Tibial artery (tissue), 4 donors: ENCODE data around the gene RNF38.
"Not testable (repeated sequence)": the region's sequence is repeated elsewhere in the genome, so short reads cannot be mapped to it uniquely, and the experiment has no call there.

Source experiments
- DNase-seq, 2 donors: peaks; one replicate each; pipeline ENCODE4 v3.0.0-alpha.2; 2019
- H3K27ac ChIP-seq, 2 donors: fragments of 200-600 bp; sonication (generic) in 1 of 2; 1 replicate in 1 of 2; 2 replicates in 1 of 2; pipeline ENCODE4 v1.5.1; 2018 to 2019; ENCODE audit warnings: mild to moderate bottlenecking in 1 of 2
- H3K27me3 ChIP-seq, 2 donors: fragments of 200-600 bp; sonication (generic) in 1 of 2; one replicate each; pipeline versions ENCODE4 v1.5.1 to v1.6.0; 2016 to 2019
- H3K36me3 ChIP-seq, 3 donors: fragments of 200-600 bp; sonication (generic) in 2 of 3; one replicate each; pipeline ENCODE4 v1.5.1; 2016 to 2019; ENCODE audit warnings: mild to moderate bottlenecking in 2 of 3
- H3K4me1 ChIP-seq, 4 donors: fragments of 200-600 bp; sonication (generic) in 2 of 4; 1 replicate in 3 of 4; 2 replicates in 1 of 4; pipeline ENCODE4 v1.5.1; 2016 to 2019
- H3K4me3 ChIP-seq, 2 donors: fragments of 200-600 bp; sonication (generic) in 1 of 2; 1 replicate in 1 of 2; 2 replicates in 1 of 2; pipeline ENCODE4 v1.5.1; 2018 to 2019; ENCODE audit warnings: mild to moderate bottlenecking in 2 of 2
- H3K9me3 ChIP-seq, 3 donors: fragments of 200-600 bp; sonication (generic) in 1 of 3; one replicate each; pipeline ENCODE4 v1.5.1; 2016 to 2019
- CTCF ChIP-seq, 2 experiments: fragments of 200-600 bp in 1 of 2; fragments of 450-650 bp in 1 of 2; IDR thresholded peaks; one replicate each; pipeline ENCODE4 v1.5.1; 2017 to 2019; ENCODE audit warnings: antibody characterized with exemption in 2 of 2, mild to moderate bottlenecking in 1 of 2, moderate library complexity in 1 of 2
- intact Hi-C: fragments of 100-400 bp; cut with DNase I; formaldehyde crosslinking; loops from one replicate; pipeline ENCODE4 v1.15.0; 2023; ENCODE audit warnings: low total_unique reads

RNF38 gene

DNA sequence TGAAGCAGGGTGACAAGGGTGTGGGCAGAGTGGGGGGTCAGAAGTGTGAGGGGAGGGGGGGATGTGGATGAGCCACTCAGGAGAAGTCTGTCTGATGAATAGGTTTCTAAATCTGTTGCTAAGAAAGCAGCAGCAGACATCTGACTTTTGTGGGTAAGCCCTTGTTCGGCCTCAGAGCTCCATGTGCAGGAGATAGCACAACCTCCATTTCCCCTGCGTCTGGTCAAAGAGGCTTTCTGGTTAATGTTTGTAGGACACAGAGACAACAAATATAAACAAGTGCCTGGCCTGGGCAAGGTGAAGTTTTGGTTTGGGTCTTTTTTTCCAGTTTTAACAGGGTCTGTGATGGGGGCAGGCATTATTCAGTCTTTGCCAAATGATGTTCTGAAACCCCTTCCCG, 84.8 kb downstream of the RNF38 start:
- Histone ChIP-seq H3K4me3 (no peak overlapping the region), H3K9me3 (no peaks in the 10 kb centered on the region), H3K36me3 (no peaks in the 10 kb centered on the region), H3K27me3 (no peaks in the 10 kb centered on the region), H3K27ac (no peak overlapping the region), H3K4me1 (peaks cover 0 to 12% (median 5%) of the 10 kb centered on the region in 4 donors)
- intact Hi-C loops = no loop called here
- DNase-seq = no peak
- no peak for TF ChIP-seq CTCF (IDR thresholded peaks at IDR 0.05)

- no peaks in the 10 kb centered on the region for H3K9me3 ChIP-seq
- no peak for DNase-seq
- H3K27me3 ChIP-seq = no peaks in the 10 kb centered on the region
- no peak for TF ChIP-seq CTCF (IDR thresholded peaks at IDR 0.05)
- no peak overlapping the region for H3K4me3 ChIP-seq
- peaks cover 0 to 9% (median 5%) of the 10 kb centered on the region in 4 donors for H3K4me1 ChIP-seq
- no peaks in the 10 kb centered on the region for H3K36me3 ChIP-seq
- H3K27ac ChIP-seq = no peak overlapping the region
- intact Hi-C loops = no loop called here
Measured at GRCh38 chr9:36314740-36315139, 85.3 kb downstream of the RNF38 start.

GRCh38 chr9:36306471-36307306, 93.4 kb downstream of the RNF38 start:
- H3K36me3 ChIP-seq = no peaks in the 10 kb centered on the region
- no peak for TF ChIP-seq CTCF (IDR thresholded peaks at IDR 0.05)
- H3K9me3 ChIP-seq = no peaks in the 10 kb centered on the region
- no peak for DNase-seq
- no peak overlapping the region for H3K4me3 ChIP-seq
- intact Hi-C loops = no loop called here
- no peak overlapping the region for H3K27ac ChIP-seq
- H3K4me1 ChIP-seq = no peaks in the 10 kb centered on the region
- no peaks in the 10 kb centered on the region for H3K27me3 ChIP-seq

DNA sequence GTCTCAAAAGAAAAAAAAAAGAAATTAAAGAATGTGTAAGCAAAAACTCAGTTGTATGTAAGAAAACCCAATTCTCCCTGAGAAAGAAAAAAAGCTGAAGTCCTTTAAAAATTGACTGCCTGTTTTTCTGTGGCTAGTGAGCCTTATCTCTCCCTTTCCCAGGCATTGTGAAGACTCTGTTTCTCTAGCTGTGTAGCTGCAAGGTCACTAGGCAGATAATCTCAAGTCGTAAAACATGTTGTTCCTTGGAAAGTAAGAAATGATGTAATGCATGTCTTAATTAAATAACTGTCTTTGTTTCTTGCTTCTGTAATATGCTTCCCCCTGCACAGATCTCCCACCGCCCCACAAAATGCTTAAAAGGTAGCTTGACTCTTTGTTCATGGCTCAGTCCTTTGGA, 95.7 kb downstream of the RNF38 start:
- DNase-seq, H3K27ac ChIP-seq, H3K9me3 ChIP-seq, H3K4me3 ChIP-seq, H3K4me1 ChIP-seq, H3K36me3 ChIP-seq, intact Hi-C loops, H3K27me3 ChIP-seq: not testable (repeated sequence)

DNA sequence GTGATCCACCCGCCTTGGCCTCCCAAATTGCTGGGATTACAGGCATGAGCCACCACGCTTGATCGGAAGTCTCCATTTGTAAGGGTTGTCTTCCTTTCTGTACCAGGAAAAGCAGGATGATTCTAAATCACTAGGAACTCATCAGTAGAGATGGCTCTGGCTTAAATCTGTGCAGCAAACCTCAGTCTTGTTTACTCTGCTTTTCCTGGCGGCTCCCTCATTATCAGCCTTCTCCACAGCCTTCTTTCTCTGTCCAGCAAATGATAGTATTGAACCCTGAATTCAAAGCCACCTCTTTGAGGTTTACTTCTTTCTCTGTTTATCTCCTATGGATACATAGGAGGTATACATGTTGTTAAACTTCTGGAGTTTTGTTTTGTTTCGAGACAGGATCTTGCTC, 98.8 kb downstream of the RNF38 start:
- Histone ChIP-seq H3K27me3 (no peaks in the 10 kb centered on the region), H3K36me3 (no peaks in the 10 kb centered on the region), H3K27ac (no peak overlapping the region), H3K4me1 (no peaks in the 10 kb centered on the region), H3K9me3 (no peaks in the 10 kb centered on the region), H3K4me3 (no peak overlapping the region)
- TF ChIP-seq CTCF (IDR thresholded peaks at IDR 0.05) = no peak
- intact Hi-C loops = no loop called here
- DNase-seq = no peak

- intact Hi-C loops = no loop called here
- TF ChIP-seq CTCF (IDR thresholded peaks at IDR 0.05) = no peak
Measured at GRCh38 chr9:36298566-36298965, 101.5 kb downstream of the RNF38 start.

More at GRCh38 chr9:36298566-36298965, 101.5 kb downstream of the RNF38 start:
- no peaks in the 10 kb centered on the region for H3K4me1 ChIP-seq
- H3K27me3 ChIP-seq = no peaks in the 10 kb centered on the region
- H3K36me3 ChIP-seq = no peaks in the 10 kb centered on the region
- H3K9me3 ChIP-seq = no peaks in the 10 kb centered on the region
- H3K4me3 ChIP-seq = no peak overlapping the region
- no peak overlapping the region for H3K27ac ChIP-seq
- no peak for DNase-seq
